Hematopoietic multipotent progenitor cell treated with erythropoietin and hydrocortisone succinate and interleukin-3 and kit ligand, for 15 days (in vitro differentiated cells): ENCODE data around the gene SORCS1.

Experiments
- DNase-seq: peaks from one replicate; pipeline ENCODE4 v3.0.0-alpha.2; 2015; ENCODE audit warnings: low spot score

SORCS1 gene

GRCh38 chr10:106741006-106741530 lies 423.4 kb downstream of the SORCS1 start:
- DNase-seq, result no peak

- DNase-seq, result no peak
Measured at GRCh38 chr10:106740071-106740470, 424.4 kb downstream of the SORCS1 start.

- no peak for DNase-seq
Measured at GRCh38 chr10:106734220-106734619, 430.3 kb downstream of the SORCS1 start.

GRCh38 chr10:106728232-106728631 lies 436.3 kb downstream of the SORCS1 start:
- DNase-seq, result no peak

GRCh38 chr10:106727170-106727569 lies 437.3 kb downstream of the SORCS1 start:
- DNase-seq, result no peak

- DNase-seq, result no peak
Measured at GRCh38 chr10:106722524-106722923, 442.0 kb downstream of the SORCS1 start.

- DNase-seq, result no peak
Measured at GRCh38 chr10:106720683-106721082, 443.8 kb downstream of the SORCS1 start.

- no peak for DNase-seq
Measured at GRCh38 chr10:106716381-106716780, 448.1 kb downstream of the SORCS1 start.

GRCh38 chr10:106714734-106715555 lies 449.6 kb downstream of the SORCS1 start:
- DNase-seq, result no peak

GRCh38 chr10:106713846-106714245 lies 450.7 kb downstream of the SORCS1 start:
- no peak for DNase-seq

GRCh38 chr10:106712988-106713387 lies 451.5 kb downstream of the SORCS1 start:
- no peak for DNase-seq

- peak; percentile 49 for DNase-seq
Measured at GRCh38 chr10:106711313-106711906, 453.1 kb downstream of the SORCS1 start.

- DNase-seq, result no peak
Measured at GRCh38 chr10:106708506-106708905, 456.0 kb downstream of the SORCS1 start.

- DNase-seq, result no peak
Measured at GRCh38 chr10:106707657-106708056, 456.8 kb downstream of the SORCS1 start.

GRCh38 chr10:106706127-106706526 lies 458.4 kb downstream of the SORCS1 start:
- DNase-seq, result no peak

GRCh38 chr10:106705681-106706100 lies 458.8 kb downstream of the SORCS1 start:
- peak; percentile 41 for DNase-seq

GRCh38 chr10:106696239-106696638 lies 468.3 kb downstream of the SORCS1 start:
- DNase-seq, result no peak

- no peak for DNase-seq
Measured at GRCh38 chr10:106694696-106695095, 469.8 kb downstream of the SORCS1 start.

- no peak for DNase-seq
Measured at GRCh38 chr10:106682175-106682574, 482.3 kb downstream of the SORCS1 start.

GRCh38 chr10:106680061-106680460 lies 484.4 kb downstream of the SORCS1 start:
- DNase-seq, result no peak

- no peak for DNase-seq
Measured at GRCh38 chr10:106679314-106679713, 485.2 kb downstream of the SORCS1 start.

GRCh38 chr10:106672517-106673175 lies 491.9 kb downstream of the SORCS1 start:
- no peak for DNase-seq

GRCh38 chr10:106661767-106662140 lies 502.8 kb downstream of the SORCS1 start:
- DNase-seq, result no peak
